A549 (cell line): ENCODE data around the gene EPHB1. TPM values are rescaled to one million over a fixed set of nuclear protein-coding genes. Genes with fewer than 3 reads are reported as not detected.

Experiments used
- ATAC-seq, 2 experiments: fragments of 200-7000 bp in 1 of 2; fragments of >200 bp in 1 of 2; cut with Nextera tagmentation in 1 of 2; cut with Tn5 transposase in 1 of 2; 3 replicates each; pipeline versions ENCODE4 v1.8.0 to v1.9.1; 2018 to 2020; ENCODE audit warnings: mild to moderate bottlenecking in 1 of 2, moderate library complexity in 1 of 2
- CTCF ChIA-PET: fragments of 300-600 bp; sonication (Branson Sonifier 250); formaldehyde crosslinking; extraction: SDS; loops from one replicate; lab custom pipeline; 2021; ENCODE audit warnings: antibody characterized with exemption, inconsistent platforms; lab: Yijun Ruan, JAX
- POLR2A ChIA-PET: fragments of 350-600 bp; formaldehyde crosslinking; extraction: SDS; loops from one replicate; lab custom pipeline; 2021; ENCODE audit warnings: antibody characterized with exemption, inconsistent platforms; lab: Yijun Ruan, JAX
- DNase-seq, 2 experiments: peaks; one replicate each; pipeline versions ENCODE4 v3.0.0 to v3.0.0-alpha.2; 2011 to 2016; ENCODE audit warnings: low read depth in 1 of 2, low spot score in 1 of 2
- FAIRE-seq: peaks from 2 replicates; lab custom pipeline; 2011; peaks lifted over from hg19 to GRCh38; lab: Jason Lieb, UNC
- H3K27ac ChIP-seq, 2 experiments: fragments of >200 bp; sonication (Bioruptor Twin); formaldehyde crosslinking; 3 replicates each; pipeline ENCODE4 v1.5.1; 2016 to 2017
- H3K4me1 ChIP-seq: fragments of >200 bp; sonication (Bioruptor Twin); formaldehyde crosslinking; 3 replicates; pipeline ENCODE4 v1.6.1; 2016
- H3K4me2 ChIP-seq: fragments of >200 bp; sonication (Bioruptor Twin); formaldehyde crosslinking; 3 replicates; pipeline ENCODE4 v1.6.1; 2016
- H3K4me3 ChIP-seq: fragments of >200 bp; sonication (Bioruptor Twin); formaldehyde crosslinking; 3 replicates; pipeline ENCODE4 v1.5.1; 2016
- H3K9me3 ChIP-seq: fragments of >200 bp; sonication (Bioruptor Twin); formaldehyde crosslinking; 3 replicates; pipeline ENCODE4 v1.6.1; 2016
- BHLHE40 ChIP-seq: IDR thresholded peaks from 2 replicates; pipeline ENCODE4 v1.6.1; 2012; ENCODE audit warnings: low read depth, low read length, inconsistent platforms
- CHD4 ChIP-seq: fragments of 200-600 bp; sonication (generic); IDR thresholded peaks from 2 replicates; pipeline ENCODE4 v1.6.1; 2016; ENCODE audit warnings: antibody characterized with exemption, mild to moderate bottlenecking, borderline replicate concordance
- EP300 ChIP-seq, 2 experiments: fragments of >200 bp; sonication (Bioruptor Twin); formaldehyde crosslinking; IDR thresholded peaks; 2 replicates in 1 of 2; 3 replicates in 1 of 2; pipeline ENCODE4 v1.6.1; 2016 to 2017
- ESRRA ChIP-seq: fragments of 150-350 bp; IDR thresholded peaks from 2 replicates; pipeline ENCODE4 v1.6.1; 2014; ENCODE audit warnings: mild to moderate bottlenecking, low read length, borderline replicate concordance
- HEYL ChIP-seq: fragments of 250-450 bp; sonication (Bioruptor Pico); IDR thresholded peaks from 2 replicates; pipeline ENCODE4 v1.8.0; 2021; ENCODE audit warnings: mild to moderate bottlenecking, moderate library complexity
- HOXA7 ChIP-seq: fragments of 250-450 bp; sonication (Bioruptor Pico); IDR thresholded peaks from 2 replicates; pipeline ENCODE4 v1.5.0; 2020; ENCODE audit warnings: mild to moderate bottlenecking, moderate library complexity
- HOXB13 ChIP-seq: fragments of 250-450 bp; sonication (Bioruptor Pico); IDR thresholded peaks from 2 replicates; pipeline ENCODE4 v1.5.0; 2020; ENCODE audit warnings: low read depth, mild to moderate bottlenecking, moderate library complexity
- NR3C1 ChIP-seq: fragments of >200 bp; sonication (Bioruptor Twin); formaldehyde crosslinking; IDR thresholded peaks from 3 replicates; pipeline ENCODE4 v1.6.1; 2017
- PHF8 ChIP-seq: fragments of 200-600 bp; sonication (generic); IDR thresholded peaks from 2 replicates; pipeline ENCODE4 v1.6.1; 2016; ENCODE audit warnings: low read depth, mild to moderate bottlenecking, antibody characterized with exemption, moderate library complexity, borderline replicate concordance
- RARB ChIP-seq: fragments of 250-450 bp; sonication (Bioruptor Pico); IDR thresholded peaks from 2 replicates; pipeline ENCODE4 v1.8.0; 2021; ENCODE audit warnings: mild to moderate bottlenecking, moderate library complexity
- RCOR1 ChIP-seq: fragments of 150-350 bp; IDR thresholded peaks from 2 replicates; pipeline ENCODE4 v1.6.1; 2014; ENCODE audit warnings: antibody characterized with exemption, low read length, low read depth
- RFX5 ChIP-seq: fragments of 450-650 bp; IDR thresholded peaks from 2 replicates; pipeline ENCODE4 v1.7.1; 2014; ENCODE audit warnings: antibody characterized with exemption, mild to moderate bottlenecking, moderate library complexity
- SMC3 ChIP-seq: fragments of >200 bp; sonication (Bioruptor Twin); formaldehyde crosslinking; IDR thresholded peaks from 3 replicates; pipeline ENCODE4 v1.6.1; 2018; ENCODE audit warnings: inconsistent platforms
- SREBF2 ChIP-seq: fragments of 450-650 bp; IDR thresholded peaks from 2 replicates; pipeline ENCODE4 v1.6.1; 2014; ENCODE audit warnings: mild to moderate bottlenecking, moderate library complexity
- TP53 ChIP-seq: fragments of 250-450 bp; sonication (Bioruptor Pico); IDR thresholded peaks from 2 replicates; pipeline ENCODE4 v1.5.0; 2021; ENCODE audit warnings: mild to moderate bottlenecking, moderate library complexity
- WGBS: methylation state at CpG from one replicate; pipeline ENCODE4 v1.1.6; 2017; ENCODE audit errors: missing lambda C conversion rate; 5-methylcytosine and 5-hydroxymethylcytosine counted together
- polyA plus RNA-seq, 4 experiments: library from polyadenylated mRNA; depleted of rRNA in 3 of 4; stranded (reverse); fragments of >200 nt; fragmentation: RNase III in 1 of 4; extraction: RNeasy Plus Mini Kit Qiagen cat#74134 plus additional on column Dnase treatment in 1 of 4; gene quantifications; 2 replicates in 3 of 4; 3 replicates in 1 of 4; pipeline ENCODE4 v1.2.3, GENCODE V29; 2011 to 2017
- TF ChIP-seq, protein P1 (sequence below): IDR thresholded peaks from 2 replicates; pipeline ENCODE4 v1.6.1; 2012
- TF ChIP-seq, protein P2 (sequence below): fragments of 450-650 bp; IDR thresholded peaks from 2 replicates; pipeline ENCODE4 v1.6.1; 2014; ENCODE audit warnings: antibody characterized with exemption
- TF ChIP-seq, protein P3 (sequence below): fragments of >200 bp; sonication (Bioruptor Twin); formaldehyde crosslinking; IDR thresholded peaks from 3 replicates; pipeline ENCODE4 v1.6.1; 2016

The EPHB1 gene
- polyA plus RNA-seq, 2 of the 4 experiments (the other 2 are of a cell fraction) = 0.18 to 0.21 TPM

DNA sequence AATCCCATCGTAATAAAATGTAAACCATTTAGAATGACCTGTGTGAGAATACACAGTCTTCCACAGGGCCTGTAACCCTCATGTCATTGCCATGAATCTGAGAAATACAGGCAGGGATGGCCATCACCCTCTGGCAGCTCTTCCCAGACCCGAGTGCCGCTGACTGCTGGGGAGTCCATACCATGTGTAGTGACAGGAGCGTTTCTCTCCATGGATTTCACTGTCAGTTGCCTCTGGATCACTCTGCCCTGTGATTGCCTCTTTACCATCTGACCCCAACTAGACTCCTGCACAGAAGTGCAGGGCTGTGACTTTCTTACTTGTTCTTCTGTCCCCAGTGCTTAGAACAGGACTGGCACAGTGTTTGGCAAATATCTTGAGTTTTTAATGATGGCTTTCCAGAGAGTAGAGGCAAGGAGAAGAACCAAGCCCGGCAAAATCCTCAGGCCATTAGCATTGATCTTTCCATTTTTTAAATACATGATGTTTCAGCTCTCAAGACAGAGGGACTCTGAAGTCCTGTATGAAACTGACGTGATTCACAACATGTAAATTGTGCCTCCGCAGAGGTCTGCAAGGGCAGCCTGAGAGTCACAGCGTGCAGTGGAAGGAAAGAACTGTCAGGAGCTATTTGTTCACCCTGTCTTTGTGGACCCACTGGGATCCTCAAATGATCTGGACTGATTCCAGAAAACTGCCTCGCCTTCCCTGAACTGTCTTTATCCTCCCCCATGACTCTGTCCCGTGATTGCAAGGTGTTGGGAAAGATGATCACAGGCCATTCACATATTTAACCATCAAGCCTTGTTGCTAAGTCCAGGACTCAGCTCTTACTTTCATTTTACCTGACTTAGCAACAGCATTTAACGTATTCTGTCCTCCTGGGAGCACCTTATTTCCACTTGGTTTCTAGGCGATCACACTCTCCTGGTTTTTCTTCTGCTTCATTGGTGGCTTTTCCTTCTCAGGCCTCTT lies 354.9 kb downstream of the EPHB1 start:
- no peaks in the 10 kb centered on the region for H3K4me1 ChIP-seq
- DNase-seq = no peak
- CTCF ChIA-PET = no interaction called here
- no peaks in the 10 kb centered on the region for H3K9me3 ChIP-seq
- H3K4me3 ChIP-seq = no peak overlapping the region
- no peak for ATAC-seq
- no peak overlapping the region for H3K27ac ChIP-seq
- TF ChIP-seq RARB (CRISPR knock-in tag) = no peak
- TF ChIP-seq TP53 = no peak
- TF ChIP-seq ESRRA = no peak
- no peak for TF ChIP-seq NR3C1
- no peak for TF ChIP-seq PHF8
- no peak for TF ChIP-seq HOXA7
- no peak for TF ChIP-seq EP300 (IDR thresholded peaks at IDR 0.05)
- 12% methylated on average over 12 of the region's 12 CpGs for WGBS
- FAIRE-seq = no peak
- no peak overlapping the region for H3K4me2 ChIP-seq
- POLR2A ChIA-PET = no interaction called here

DNA sequence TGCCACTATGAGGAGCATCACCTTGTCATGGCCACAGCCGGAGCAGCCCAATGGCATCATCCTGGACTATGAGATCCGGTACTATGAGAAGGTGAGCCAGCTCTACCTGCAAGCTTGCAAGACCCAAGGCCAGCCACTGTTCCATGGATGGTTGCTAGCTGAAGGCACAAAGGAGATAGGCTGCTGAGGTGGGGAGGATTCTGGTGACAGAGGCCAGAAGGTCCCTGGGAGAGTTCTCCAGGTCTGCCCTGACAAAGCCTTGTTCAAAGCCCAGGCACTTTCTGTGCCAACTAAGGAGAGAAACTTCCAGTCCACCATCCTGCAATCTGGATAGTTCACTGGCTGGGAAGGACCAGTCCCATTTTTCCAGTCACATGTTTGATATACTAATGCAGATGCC lies 359.1 kb downstream of the EPHB1 start:
- Histone ChIP-seq H3K4me2 (no peak overlapping the region), H3K9me3 (no peaks in the 10 kb centered on the region), H3K4me1 (no peaks in the 10 kb centered on the region), H3K4me3 (no peak overlapping the region), H3K27ac (no peak overlapping the region)
- no peak for TF ChIP-seq HOXB13 (CRISPR knock-in tag)
- TF ChIP-seq RFX5 = no peak
- TF ChIP-seq RCOR1 = no peak
- ChIA-PET POLR2A (no interaction called here), CTCF (no interaction called here)
- DNase-seq (no peak), ATAC-seq (no peak), FAIRE-seq (no peak)
- WGBS = 14% methylated on average over 1 of the region's 2 CpGs

DNA sequence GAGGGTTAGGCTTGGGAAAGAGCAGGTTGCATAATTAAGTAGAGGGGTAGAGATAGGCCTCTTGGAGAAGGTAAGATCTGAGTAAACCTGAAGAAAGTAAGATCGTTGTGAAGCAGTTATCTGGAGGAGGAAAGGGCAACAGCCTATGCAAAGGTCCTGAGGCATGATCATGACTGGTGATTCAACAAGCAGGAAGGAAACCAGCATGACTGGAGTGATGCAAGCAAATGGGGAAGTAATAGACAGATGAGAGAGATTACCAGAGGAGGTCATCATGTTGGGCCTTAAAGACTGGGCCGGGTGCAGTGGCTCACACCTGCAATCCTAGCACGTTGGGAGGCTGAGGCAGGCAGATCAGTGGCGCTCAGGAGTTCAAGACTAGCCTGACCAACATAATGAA lies 360.2 kb downstream of the EPHB1 start:
- Histone ChIP-seq H3K4me3 (no peak overlapping the region), H3K4me2 (no peak overlapping the region), H3K9me3 (no peaks in the 10 kb centered on the region), H3K27ac (no peak overlapping the region)
- POLR2A ChIA-PET = no interaction called here
- FAIRE-seq (no peak), ATAC-seq (no peak)
- no peak for TF ChIP-seq SREBF2
- TF ChIP-seq, all 56 proteins: peak for 0
- no peaks in the 10 kb centered on the region for H3K4me1 ChIP-seq
- CTCF ChIA-PET = no interaction called here
- no peak for DNase-seq
- WGBS = 5% methylated on average over 4 of the region's 4 CpGs

DNA sequence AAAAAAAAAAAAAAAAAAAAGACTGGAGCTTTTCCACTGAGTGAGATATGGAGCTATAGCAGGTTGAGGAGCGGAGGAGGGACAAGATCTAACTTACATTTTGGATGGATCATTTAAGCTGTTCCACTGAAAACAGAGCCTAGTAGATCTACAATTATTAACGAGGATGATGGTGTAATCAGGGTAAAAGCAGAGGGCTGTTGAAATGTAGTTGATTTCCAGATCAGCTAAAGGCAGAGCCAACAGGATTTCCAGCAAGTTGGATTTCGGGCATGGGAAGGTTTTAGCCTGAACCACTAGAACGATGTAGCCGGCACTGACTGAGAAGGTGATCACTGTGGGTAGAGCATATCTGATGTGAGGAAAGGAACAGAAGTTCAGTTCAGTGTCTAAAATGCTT lies 360.7 kb downstream of the EPHB1 start:
- DNase-seq = no peak
- CTCF ChIA-PET = interaction anchor here (0.6 kb wide), 1 partner anchor 181 kb away, joined by 3 read pairs; no protein-coding TSS in a partner anchor
- TF ChIP-seq HEYL (CRISPR knock-in tag) = no peak
- TF ChIP-seq, protein P1, sequence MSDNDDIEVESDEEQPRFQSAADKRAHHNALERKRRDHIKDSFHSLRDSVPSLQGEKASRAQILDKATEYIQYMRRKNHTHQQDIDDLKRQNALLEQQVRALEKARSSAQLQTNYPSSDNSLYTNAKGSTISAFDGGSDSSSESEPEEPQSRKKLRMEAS = no peak
- TF ChIP-seq SMC3 = no peak
- no peak for TF ChIP-seq BHLHE40
- TF ChIP-seq, protein P2, sequence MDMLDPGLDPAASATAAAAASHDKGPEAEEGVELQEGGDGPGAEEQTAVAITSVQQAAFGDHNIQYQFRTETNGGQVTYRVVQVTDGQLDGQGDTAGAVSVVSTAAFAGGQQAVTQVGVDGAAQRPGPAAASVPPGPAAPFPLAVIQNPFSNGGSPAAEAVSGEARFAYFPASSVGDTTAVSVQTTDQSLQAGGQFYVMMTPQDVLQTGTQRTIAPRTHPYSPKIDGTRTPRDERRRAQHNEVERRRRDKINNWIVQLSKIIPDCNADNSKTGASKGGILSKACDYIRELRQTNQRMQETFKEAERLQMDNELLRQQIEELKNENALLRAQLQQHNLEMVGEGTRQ = no peak
- no peak for TF ChIP-seq CHD4
- TF ChIP-seq, protein P3, sequence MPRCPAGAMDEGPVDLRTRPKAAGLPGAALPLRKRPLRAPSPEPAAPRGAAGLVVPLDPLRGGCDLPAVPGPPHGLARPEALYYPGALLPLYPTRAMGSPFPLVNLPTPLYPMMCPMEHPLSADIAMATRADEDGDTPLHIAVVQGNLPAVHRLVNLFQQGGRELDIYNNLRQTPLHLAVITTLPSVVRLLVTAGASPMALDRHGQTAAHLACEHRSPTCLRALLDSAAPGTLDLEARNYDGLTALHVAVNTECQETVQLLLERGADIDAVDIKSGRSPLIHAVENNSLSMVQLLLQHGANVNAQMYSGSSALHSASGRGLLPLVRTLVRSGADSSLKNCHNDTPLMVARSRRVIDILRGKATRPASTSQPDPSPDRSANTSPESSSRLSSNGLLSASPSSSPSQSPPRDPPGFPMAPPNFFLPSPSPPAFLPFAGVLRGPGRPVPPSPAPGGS = no peak
- TF ChIP-seq, all 56 proteins: peak for 0
- 41% methylated on average over 5 of the region's 5 CpGs for WGBS
- POLR2A ChIA-PET = no interaction called here
- Histone ChIP-seq H3K4me1 (no peaks in the 10 kb centered on the region), H3K4me2 (no peak overlapping the region), H3K27ac (no peak overlapping the region), H3K4me3 (no peak overlapping the region), H3K9me3 (no peaks in the 10 kb centered on the region)
- no peak for FAIRE-seq
- no peak for ATAC-seq
